Stimulated activated CD8-positive, alpha-beta memory T cell treated with anti-CD3 and anti-CD28 coated beads, Interleukin-7, amount 100 ng/mL, for 24 hours (primary cell): ENCODE data around the gene NR2F1.
"Not testable (repeated sequence)": the region's sequence is repeated elsewhere in the genome, so short reads cannot be mapped to it uniquely, and the experiment has no call there.

ENCODE experiments used
- DNase-seq: peaks from one replicate; pipeline ENCODE4 v3.0.0-alpha.2; 2020; ENCODE audit warnings: low read depth

Gene NR2F1

GRCh38 chr5:93582677-93583438 lies at the start of gene NR2F1:
Gene NR2F1, plus strand, starts transcription at chr5:93583222. Its CDS starts 1,802 bp downstream, at chr5:93585024.
- no peak for DNase-seq

GRCh38 chr5:93545872-93546271 lies 37.1 kb upstream of the NR2F1 start:
- no peak for DNase-seq

- not testable (repeated sequence) for DNase-seq
These were observed 33.4 kb upstream of the NR2F1 start for GRCh38 chr5:93549594-93549993.

GRCh38 chr5:93557021-93557604 lies 25.9 kb upstream of the NR2F1 start:
- no peak for DNase-seq

GRCh38 chr5:93566091-93566490 lies 16.9 kb upstream of the NR2F1 start:
- DNase-seq = no peak

- no peak for DNase-seq
These were observed 15.6 kb upstream of the NR2F1 start for GRCh38 chr5:93567424-93567823.

GRCh38 chr5:93569300-93570160 lies 13.5 kb upstream of the NR2F1 start:
- DNase-seq = no peak

- no peak for DNase-seq
These were observed 12.5 kb upstream of the NR2F1 start for GRCh38 chr5:93570294-93571113.

GRCh38 chr5:93571114-93571949 lies 11.7 kb upstream of the NR2F1 start:
- no peak for DNase-seq

- DNase-seq = no peak
These were observed 10.9 kb upstream of the NR2F1 start for GRCh38 chr5:93572101-93572607.

GRCh38 chr5:93572608-93573353 lies 10.2 kb upstream of the NR2F1 start:
- no peak for DNase-seq

- no peak for DNase-seq
These were observed 9.4 kb upstream of the NR2F1 start for GRCh38 chr5:93573354-93574351.

GRCh38 chr5:93574491-93575305 lies 8.3 kb upstream of the NR2F1 start:
- no peak for DNase-seq

GRCh38 chr5:93575461-93576414 lies 7.3 kb upstream of the NR2F1 start:
- no peak for DNase-seq

GRCh38 chr5:93576994-93577853 lies 5.8 kb upstream of the NR2F1 start:
- DNase-seq = no peak
